Measurements from ENCODE around the gene DEFB114. TPM values are rescaled to one million over a fixed set of nuclear protein-coding genes. Genes with fewer than 3 reads are reported as not detected.
"Not testable (repeated sequence)": the region's sequence is repeated elsewhere in the genome, so short reads cannot be mapped to it uniquely, and the experiment has no call there.

The DEFB114 gene, protein sequence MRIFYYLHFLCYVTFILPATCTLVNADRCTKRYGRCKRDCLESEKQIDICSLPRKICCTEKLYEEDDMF
- polyA plus RNA-seq (ENCODE audit: insufficient read length in 12 of 12), result not detected
- long read RNA-seq, donor 1, result 0 reads
- long read RNA-seq, donor 2, result 0 reads
- long read RNA-seq, donor 3, result 0 reads
- long read RNA-seq, donor 4, result 0 reads
- long read RNA-seq, donor 5, result 0 reads
- long read RNA-seq, donor 6, result 0 reads
- long read RNA-seq, donor 7, result 0 reads
- long read RNA-seq, donor 8, result 0 reads
- long read RNA-seq, donor 9, result 0 reads
- long read RNA-seq, donor 10, result 0 reads
- long read RNA-seq, donor 11, result 0 reads

DNA sequence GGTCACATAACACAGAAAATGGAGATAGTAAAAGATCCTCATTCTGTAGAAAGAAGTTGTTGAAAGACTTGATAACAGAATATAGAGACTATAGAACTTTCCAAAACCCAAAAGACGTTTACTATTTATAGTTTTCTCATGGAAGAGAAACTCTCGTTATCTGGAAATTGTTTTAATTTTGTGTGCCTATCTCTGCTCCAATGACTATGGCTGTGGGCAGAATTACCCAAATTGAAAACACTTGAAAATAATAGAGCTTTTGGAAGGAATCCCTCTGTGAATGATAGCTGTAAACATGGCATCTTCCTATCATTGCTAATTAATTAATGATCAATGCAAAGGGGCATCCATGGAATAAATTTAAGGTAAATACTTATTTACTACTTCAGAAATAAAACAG lies at the start of gene DEFB114:
TSS of gene DEFB114 (minus strand) at position 101 of the 400 bp plus-strand sequence. CDS start at position 42, 59 bp downstream.
- no peak for DNase-seq

DNA sequence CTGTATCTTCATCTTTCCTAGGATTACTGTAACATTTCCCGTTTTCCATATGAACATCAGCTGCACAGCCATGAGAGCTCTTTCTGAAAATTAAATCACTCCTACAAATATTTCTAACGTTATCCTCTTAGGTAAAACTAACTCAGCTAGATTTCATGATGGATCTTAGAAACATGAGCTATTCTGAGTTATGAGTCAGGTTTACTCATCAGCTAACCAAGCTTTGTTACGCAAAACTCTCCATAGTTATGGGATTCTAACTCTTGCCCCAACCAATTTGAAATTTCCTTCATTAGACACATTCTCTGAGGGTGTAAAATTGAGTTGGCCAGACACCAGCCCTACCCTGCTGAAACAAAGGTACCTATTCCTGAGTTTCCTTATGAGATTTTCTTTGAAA lies 43.9 kb upstream of the DEFB114 start:
- DNase-seq, result no peak

DNA sequence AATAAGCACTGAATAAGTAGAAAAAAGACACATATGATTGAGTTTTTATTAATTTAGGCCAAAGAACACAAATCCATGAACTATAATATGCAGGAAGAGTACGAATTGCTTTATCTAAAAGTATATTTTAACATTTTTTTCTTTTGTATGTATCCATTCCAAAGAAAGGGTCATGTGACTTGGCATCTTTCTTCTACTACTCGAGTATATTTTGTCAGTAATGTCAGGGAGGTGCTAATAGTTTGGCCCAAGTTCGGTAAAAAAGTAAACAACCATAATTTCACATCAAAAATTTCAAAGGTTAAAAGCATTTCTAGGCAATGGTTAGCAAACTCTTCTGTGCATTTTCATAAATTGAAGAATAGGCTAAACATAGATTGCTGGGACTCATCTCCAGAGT lies 39.2 kb upstream of the DEFB114 start:
- DNase-seq, result no peak

DNA sequence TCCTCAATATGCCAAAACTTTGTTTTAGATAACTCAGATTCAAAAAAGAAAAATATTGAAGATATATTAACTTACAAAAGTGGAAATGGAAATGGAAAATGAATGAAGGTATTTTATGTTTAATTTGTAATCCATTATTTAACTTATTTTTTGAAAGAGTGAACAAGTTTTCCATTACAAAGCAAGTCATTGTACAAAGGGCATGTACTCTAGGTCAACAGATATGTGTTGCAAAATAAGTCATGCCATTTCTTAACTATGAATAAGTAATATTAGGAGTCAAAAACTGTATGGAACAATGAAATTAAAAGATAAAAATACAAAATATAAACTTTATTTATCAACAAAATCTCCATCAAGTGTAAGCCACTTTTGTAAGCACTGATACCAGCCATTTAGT lies 31.3 kb upstream of the DEFB114 start:
- DNase-seq, result no peak

DNA sequence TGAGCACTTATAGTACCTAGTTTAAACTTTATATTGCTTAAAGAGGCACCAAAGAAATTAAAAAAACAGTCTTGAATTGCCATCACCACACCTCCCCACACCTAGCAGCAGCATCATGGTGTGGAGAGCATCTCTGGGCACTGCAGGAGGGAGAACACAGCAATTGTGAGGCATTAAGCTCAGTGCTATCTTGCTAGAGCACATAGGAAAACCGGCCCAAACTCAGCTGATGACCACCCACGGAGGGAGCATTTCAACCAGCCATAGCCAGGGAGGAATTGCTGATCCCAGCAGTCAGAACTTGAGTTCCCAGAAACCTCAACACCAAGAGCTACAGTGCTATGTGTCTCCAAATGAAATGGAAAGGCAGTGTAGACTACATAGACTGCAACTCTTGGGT lies 24.9 kb upstream of the DEFB114 start:
- DNase-seq, result no peak

DNA sequence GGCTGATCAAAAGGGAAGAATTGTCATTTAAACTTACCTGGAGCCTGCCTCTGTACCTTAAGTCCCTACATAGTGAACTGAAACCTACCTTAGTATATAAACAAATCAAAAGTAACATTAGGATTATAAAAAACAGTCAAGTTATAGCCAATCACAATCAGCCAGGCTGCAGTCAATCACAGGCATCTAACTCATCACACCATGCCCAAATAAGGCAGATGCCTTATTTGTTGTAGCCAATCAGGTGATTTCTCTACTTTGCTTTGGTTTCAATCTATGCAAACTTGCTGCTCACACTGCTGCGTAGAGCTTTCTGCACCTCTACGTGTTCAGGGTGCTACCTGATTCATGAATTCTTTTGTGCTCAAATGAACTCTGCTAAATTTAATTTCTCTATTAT lies 23.8 kb upstream of the DEFB114 start:
- DNase-seq, result no peak

DNA sequence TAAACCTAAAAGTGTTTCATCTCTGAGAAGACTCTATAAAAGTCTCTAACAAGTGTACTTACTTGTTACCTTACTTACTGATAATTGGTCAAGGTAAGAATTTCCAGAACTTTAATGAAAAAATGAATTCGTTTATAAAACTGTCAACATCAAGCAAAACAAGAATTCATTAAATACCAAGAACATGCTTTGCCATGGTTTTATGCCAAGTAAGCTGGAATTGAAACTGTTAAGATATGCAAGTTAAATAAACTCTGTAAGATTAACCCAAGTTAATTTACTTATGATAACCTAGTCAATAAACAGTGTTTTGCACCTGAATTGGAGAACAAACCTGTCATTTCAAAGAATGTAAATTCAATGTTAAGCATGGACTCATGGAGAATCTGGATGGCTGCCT lies 22.6 kb upstream of the DEFB114 start:
- DNase-seq, result no peak

DNA sequence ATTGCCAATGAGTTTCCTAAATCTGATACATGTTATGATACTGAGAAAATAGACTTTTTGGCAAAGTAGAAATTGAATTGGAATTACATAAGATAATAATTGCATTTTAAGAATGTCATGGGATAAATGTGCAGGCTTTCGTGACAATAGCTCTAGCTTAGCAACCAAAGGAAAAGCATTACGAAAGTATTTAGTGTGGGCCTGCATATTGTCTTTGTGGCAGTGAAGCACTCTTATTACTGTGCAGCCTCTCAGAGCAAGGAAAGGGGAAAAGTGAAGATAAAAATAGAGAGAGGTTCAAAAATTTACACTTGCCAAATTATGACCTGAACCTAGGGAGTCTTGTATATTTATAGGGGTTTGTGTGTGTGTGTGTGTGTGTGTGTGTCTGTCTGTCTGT lies 18.1 kb upstream of the DEFB114 start:
- no peak for DNase-seq

DNA sequence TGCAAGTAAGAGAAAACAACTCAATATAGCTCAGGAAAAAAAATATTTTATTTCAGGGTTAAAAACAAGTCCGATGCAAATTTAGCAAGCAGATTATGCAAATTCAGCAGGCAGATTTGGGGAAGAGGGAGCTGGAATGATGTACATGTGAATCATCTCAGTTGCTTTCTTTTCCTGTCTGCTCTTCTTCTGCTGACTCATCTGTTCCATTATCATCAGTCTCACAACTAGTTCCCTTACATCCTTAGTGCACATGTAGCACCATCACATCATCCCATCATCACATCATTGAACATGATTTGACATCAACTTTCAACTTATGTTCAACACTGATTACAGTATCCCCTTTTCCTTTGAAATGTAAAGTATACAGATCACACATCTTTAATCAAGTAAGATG lies 16.9 kb upstream of the DEFB114 start:
- DNase-seq, result no peak

DNA sequence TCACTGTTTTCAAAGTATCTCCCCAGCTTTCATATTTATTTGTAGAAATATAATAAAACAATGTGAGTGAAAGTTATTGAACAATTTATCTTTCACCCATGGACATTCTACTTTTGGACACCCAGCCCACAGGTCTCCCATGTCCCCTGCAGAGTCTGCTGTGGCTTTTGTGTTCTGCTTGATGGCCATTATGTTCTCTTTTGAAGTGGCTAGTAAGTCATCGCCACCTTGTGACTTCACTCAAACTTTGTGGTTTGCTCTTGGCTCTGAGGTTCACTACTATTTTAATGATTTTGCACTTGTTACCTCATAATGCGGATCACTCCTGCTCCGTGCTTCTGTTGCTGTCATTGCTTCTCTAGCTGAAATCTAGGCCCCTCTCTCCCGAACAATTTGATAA lies 15.6 kb upstream of the DEFB114 start:
- no peak for DNase-seq

DNA sequence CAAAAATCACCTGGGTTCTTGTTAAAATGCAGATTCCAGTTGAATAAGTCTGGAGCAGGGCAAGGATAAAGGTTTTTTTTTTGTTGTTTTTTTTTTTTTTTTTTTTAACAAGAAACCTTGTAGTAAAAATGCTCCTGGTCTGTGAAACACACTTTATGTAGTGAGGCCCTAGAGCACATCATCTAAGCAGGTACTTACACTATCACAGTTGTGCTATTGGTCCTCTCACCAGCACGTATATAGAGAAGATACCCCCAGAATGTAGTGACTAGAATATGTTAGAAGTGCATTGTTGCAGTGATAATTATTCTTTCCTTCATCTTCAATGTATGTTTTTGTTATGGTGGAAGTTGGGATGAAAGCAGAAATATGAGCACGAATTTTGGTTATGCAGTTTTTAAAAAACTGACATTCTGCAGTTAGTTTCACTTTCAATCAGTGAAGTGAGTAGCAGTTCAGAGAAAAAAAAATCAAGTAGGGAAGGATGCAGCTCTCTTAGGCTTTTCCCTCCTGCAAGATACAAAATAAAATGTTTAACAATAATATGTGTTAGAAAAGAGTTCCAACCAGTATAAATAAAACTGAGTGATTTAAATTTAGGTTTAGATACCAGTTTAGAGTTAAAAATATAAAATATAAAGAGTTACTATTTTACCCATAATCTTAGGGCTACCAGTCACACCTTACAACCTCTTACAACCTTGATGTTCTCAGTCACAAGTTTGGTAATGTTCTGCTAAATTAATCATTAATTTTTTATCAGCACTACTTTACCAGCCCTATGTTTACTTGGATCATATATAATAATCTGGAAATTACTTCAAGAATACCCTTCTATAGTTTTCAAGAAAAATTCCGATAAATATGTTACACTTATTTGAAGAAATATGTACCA lies 14.6 kb upstream of the DEFB114 start:
- no peak for DNase-seq

DNA sequence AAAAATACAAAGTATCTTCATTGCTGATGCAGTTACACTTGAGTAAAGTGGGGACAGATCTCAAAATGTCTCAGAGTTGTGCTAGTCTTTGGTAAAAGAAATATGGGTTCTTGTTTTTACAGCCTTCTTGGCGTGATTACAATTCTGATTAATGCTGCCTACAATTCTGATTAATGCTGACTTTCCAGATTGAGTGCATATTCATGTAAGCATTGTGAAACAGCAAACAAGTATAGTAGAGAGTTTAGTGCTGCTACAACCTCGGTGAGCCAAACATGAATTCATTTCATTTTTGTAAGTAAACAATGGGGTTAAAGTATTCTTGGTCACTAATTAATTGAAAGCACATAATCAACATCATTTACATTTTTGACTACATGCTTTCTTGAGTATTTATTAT lies 5.6 kb upstream of the DEFB114 start, which contains the start of gene DEFB113:
TSS of gene DEFB113 (minus strand) at position 21 of the 400 bp plus-strand sequence. CDS start at position 21, 0 bp downstream.
- DNase-seq, result no peak

DNA sequence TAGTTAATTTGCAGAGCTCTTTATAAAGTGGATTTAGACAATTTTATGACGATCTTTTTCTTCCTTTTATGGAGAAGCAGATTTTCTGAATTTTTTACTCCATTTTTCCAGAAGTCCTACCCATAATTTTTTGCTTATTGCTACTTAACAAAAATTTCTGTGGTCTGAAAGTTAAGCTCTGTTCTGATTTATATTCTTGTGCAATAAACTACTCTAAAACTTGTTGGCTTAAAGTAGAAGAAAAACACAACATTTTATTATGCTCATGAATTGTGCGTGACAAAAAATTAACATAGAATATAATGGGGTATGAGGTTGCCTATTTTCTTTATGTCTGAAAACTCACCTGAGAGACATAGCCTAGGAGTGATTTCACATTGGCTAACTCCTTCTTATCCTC lies 2.9 kb upstream of the DEFB114 start:
- no peak for DNase-seq

DNA sequence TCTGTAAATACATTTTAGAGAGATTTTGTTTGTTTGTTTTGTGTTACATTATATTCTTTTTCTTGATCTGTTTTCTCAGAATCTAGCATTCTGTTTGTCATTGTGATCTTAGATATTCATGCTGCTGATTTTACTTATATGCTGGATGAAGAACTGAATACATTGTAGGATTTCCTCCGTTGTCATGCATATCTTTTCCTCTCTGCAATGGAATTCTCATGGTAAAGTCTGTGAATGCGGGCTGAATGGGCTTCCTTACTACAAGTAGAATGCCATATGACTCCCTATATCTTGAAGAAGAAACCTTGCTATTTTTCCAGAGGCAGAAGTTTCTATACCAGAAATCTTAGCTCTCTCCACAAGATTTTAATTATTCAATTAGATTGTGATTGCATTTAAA lies 2.4 kb upstream of the DEFB114 start:
- no peak for DNase-seq

DNA sequence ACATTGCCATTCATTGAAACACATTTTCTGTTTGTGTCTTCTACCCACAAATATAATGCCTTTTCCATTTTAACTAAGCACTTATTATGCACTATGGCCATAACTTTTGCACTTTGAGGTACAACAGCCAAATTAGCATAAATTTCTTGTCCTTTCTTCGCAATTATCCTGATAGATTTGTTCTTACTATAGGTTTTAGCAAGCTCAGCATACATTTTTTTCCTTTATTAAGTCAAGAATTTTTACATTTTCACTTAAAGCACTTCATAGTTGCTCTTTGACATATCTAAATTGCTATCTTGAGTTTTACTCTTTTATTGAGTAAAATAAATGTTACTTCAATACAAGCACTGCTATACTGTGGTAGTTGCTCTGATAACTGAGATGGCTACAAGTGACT lies 5.8 kb downstream of the DEFB114 start:
- no peak for DNase-seq

DNA sequence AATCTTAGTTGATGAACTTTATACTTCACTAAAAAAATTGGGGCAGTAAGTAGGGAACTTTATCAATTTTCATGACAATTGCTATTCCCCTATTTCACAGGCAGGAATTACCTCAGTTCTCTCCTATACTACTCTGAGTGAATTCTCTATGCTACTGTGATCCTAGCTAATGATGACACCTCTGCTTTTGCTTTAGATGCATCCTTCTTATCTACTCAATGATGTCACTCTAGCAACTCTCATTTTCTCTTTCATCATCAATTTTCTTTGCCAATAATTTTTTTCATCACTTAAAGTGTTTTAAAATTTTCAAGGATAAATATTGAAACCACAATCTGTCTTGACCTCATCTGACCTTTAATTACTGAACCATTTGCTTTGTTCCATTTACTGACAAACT lies 8.1 kb downstream of the DEFB114 start:
- no peak for DNase-seq

DNA sequence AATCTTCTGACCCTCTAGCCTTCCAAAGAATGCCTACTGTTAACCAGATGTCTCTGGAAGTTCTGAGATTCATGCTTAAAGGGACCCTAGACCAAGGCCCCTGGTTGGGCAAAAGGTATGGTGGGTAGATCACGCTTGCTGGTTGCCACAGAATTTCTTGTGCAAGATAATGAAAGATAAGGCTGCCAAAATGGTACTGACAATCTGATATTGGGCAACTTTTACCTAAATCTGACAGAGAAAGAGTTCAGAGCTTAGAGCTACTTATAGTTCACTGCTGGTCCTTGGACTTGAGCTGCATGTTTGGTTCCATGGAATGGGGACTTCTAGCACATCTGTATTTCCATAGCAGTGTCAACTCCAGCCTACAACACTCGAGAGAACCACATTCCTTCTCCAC lies 12.0 kb downstream of the DEFB114 start:
- DNase-seq, result no peak

DNA sequence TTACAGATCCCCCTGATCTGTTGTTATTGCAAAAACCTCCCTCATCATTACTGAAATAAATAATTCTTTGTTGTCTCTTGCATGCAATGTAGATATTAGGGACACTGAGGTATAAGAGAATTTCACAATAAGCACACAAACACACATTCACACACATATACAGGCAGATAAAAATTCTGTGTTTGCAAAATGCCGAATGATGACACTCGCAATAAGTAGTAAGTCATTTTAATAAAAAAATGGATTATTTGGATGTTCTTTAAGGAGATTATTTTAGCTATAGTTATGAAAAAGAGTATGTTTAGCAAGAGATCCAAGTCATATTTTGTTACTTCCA lies 13.6 kb downstream of the DEFB114 start:
- DNase-seq, result no peak

DNA sequence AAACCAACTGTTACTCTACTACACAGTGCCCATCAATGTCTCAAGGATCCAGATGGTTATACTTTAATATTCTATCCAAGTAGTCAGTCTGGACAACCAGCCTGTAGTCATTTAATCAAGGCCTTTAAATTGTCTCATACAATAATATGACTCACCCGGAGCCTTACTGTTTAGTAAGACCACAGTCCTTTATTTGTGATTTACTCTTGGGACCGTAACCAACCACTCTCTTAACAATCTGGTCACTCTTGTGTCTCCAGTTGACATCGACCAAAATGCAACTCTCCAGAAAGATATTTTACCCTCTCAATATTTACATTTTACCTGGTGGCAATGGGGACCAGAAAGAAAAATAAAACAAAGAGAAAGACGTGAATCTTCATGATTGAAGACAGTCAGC lies 14.9 kb downstream of the DEFB114 start:
- DNase-seq, result no peak

DNA sequence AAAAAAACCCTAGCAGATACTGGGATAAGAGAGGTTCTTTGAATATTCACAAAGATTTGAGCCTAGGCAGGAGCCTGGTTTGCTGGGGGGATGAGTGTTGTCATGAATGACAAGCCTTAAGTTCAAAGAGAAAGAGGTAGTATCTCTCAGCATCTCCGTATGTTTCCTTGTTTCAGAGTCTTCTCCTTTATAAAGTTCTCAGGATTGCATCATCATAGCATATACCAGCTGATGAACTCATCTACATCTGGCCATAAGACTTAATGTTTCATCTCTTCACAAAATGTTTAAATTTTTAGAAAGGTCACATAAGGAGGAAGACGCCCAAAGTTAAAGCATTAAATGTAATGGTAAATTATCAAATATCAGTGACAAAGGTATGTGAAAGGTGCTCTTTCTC lies 17.1 kb downstream of the DEFB114 start:
- DNase-seq, result no peak

DNA sequence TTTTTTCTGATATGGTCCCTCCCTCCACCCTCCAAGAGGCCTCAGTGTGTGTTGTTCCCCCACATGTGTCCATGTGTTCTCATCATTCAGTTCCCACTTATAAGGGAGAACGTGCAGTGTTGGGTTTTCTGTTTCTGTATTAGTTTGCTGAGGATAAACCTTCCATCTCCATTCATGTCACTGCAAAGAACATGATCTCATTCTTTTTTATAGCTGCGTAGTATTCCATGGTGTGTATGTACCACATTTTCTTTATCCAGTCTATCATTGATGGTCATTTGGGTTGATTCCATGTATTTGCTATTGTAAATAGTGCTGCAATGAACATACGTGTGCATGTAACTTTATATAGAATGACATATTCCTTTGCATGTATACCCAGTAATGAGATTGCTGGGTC lies 19.9 kb downstream of the DEFB114 start:
- not testable (repeated sequence) for DNase-seq

DNA sequence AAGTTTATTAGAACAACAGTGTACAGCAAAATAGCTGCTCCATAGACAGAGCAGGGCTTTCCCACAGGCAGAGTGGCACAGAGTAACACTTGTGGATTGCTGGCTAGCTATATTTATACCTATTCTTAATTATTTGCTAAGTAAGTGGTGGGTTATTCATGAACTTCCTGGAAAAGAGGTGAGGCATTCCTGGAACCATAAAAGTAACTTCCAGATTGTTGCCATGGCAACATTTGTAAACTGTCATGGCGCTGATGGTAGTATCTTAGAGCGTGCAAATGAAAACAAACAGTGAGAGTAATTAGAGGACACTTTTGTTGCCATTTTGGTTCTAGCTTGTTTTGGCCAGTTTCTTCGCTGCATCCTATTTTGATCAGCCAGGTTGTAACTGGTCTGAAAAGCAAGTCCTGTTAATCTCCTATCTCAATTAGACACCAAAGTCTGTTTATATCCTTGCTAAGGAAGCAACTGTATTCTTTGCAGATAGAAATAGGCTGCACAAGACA lies 23.9 kb downstream of the DEFB114 start:
- no peak for DNase-seq

DNA sequence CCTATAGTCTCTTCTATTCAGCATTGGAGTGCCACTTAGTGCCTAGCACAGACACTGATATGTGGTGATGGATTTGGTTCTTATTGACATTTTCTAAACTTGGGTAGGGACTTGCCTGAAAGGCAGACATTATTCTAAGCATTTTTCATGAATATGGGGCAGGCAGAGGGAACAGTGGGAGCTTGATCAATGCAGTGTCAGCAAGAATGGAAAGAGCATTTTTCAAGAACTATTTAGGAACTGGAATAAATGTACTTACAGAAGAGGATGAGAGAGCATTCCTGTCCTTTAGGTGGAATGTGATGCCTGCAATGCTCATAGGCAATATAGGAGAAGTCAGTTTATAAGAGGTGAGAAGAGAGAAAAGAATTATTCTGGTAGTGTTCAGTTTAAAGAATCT lies 26.2 kb downstream of the DEFB114 start:
- no peak for DNase-seq

Data from muscle of arm (tissue), 14 donors.